ENCODE measurements around the gene PHYKPL.
"Not testable (repeated sequence)": the region's sequence is repeated elsewhere in the genome, so short reads cannot be mapped to it uniquely, and the experiment has no call there.

- not testable (repeated sequence) for TF ChIP-seq EZH2 (IDR thresholded peaks at IDR 0.05; ENCODE audit: borderline replicate concordance, low read length); CTCF (IDR thresholded peaks at IDR 0.05; ENCODE audit: low read length)
Observed at GRCh38 chr5:178253632-178254031, 21.0 kb upstream of the PHYKPL start.
